DOHH2 (cell line): ENCODE measurements around the gene NKAIN2.

Experiments
- H3F3A ChIP-seq: fragments of 200-600 bp; sonication (generic), shearing (Covaris generic); 2 replicates; pipeline ENCODE4 v1.6.0; 2016; ENCODE audit warnings: antibody characterized with exemption, mild to moderate bottlenecking; ENCODE audit not compliant: control insufficient read depth, insufficient read depth
- H3K27ac ChIP-seq: fragments of 200-600 bp; sonication (generic); 2 replicates; pipeline ENCODE4 v1.5.1; 2014; ENCODE audit warnings: low read depth, mild to moderate bottlenecking, low read length, moderate library complexity
- H3K27me3 ChIP-seq: fragments of 200-600 bp; sonication (generic); 2 replicates; pipeline ENCODE4 v1.6.1; 2014; ENCODE audit warnings: mild to moderate bottlenecking, low read length, mixed read lengths; ENCODE audit not compliant: control insufficient read depth
- H3K36me3 ChIP-seq: fragments of 200-600 bp; sonication (generic); 2 replicates; pipeline ENCODE4 v1.6.1; 2014; ENCODE audit warnings: mild to moderate bottlenecking, low read length, moderate library complexity, mixed read lengths; ENCODE audit not compliant: control insufficient read depth
- H3K4me1 ChIP-seq: fragments of 200-600 bp; sonication (generic); 2 replicates; pipeline ENCODE4 v1.6.1; 2014; ENCODE audit warnings: mild to moderate bottlenecking, low read length, mixed read lengths; ENCODE audit not compliant: control insufficient read depth
- H3K4me2 ChIP-seq: fragments of 200-600 bp; sonication (generic); 2 replicates; pipeline ENCODE4 v1.6.0; 2014; ENCODE audit warnings: mild to moderate bottlenecking, low read length, moderate library complexity
- H3K4me3 ChIP-seq: fragments of 200-600 bp; sonication (generic); 2 replicates; pipeline ENCODE4 v1.5.1; 2014; ENCODE audit warnings: mild to moderate bottlenecking, low read length, mixed read lengths
- H3K79me2 ChIP-seq: fragments of 200-600 bp; sonication (generic); 2 replicates; pipeline ENCODE4 v1.6.1; 2014; ENCODE audit warnings: mild to moderate bottlenecking, low read length, mixed read lengths; ENCODE audit not compliant: control insufficient read depth
- H3K9me2 ChIP-seq: fragments of 200-600 bp; sonication (generic); replicated peaks from 2 replicates; pipeline ENCODE4 v1.6.1; 2014; ENCODE audit warnings: mild to moderate bottlenecking, low read length, mixed read lengths; ENCODE audit not compliant: control insufficient read depth
- H3K9me3 ChIP-seq: fragments of 200-600 bp; sonication (generic); 2 replicates; pipeline ENCODE4 v1.6.1; 2014; ENCODE audit warnings: antibody characterized with exemption, low read length, mixed read lengths; ENCODE audit not compliant: control insufficient read depth, insufficient read depth
- H4K20me1 ChIP-seq: fragments of 200-600 bp; sonication (generic); 2 replicates; pipeline ENCODE4 v1.6.0; 2014; ENCODE audit warnings: low read depth, mild to moderate bottlenecking, antibody characterized with exemption, low read length, moderate library complexity; ENCODE audit not compliant: control insufficient read depth, insufficient read depth
- EZH2phosphoT487 ChIP-seq: fragments of 200-600 bp; sonication (generic); IDR thresholded peaks from 2 replicates; pipeline ENCODE4 v1.6.1; 2017; ENCODE audit warnings: borderline replicate concordance, mild to moderate bottlenecking, antibody characterized with exemption, low read length, moderate library complexity, mixed read lengths
- TF ChIP-seq, protein P1 (sequence below): fragments of 200-600 bp; sonication (generic); IDR thresholded peaks from one replicate; pipeline ENCODE4 v1.5.1; 2014; ENCODE audit warnings: antibody characterized with exemption, mild to moderate bottlenecking, low read depth, low read length; ENCODE audit not compliant: poor library complexity, severe bottlenecking

Gene NKAIN2

DNA sequence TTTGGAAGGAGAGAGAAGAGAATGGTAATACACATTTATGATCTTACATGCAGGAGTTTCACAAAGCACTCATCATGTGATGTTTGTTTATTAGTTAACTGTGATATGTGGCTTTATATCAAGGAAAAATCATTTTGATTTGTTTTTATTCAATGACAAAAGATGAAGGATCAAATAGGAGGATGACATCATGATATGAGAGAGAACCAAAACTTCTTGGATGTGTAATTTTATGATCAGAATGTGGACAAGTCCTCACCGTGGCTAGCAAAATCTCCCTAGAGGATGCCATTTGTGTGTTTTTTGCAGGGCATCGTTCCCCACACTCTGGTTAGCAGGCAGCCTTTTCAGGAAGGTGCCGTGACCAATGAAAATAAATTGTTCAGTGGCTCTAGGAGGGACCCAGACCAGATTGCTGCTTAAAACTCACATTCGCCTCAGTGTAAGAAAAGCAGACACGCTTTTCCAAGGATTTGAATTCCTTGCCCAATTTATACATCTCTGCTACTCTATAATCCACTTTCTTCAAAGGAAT is 552.7 kb downstream of the NKAIN2 start:
- H3F3A ChIP-seq = no peaks in the 10 kb centered on the region
- TF ChIP-seq, protein P1, sequence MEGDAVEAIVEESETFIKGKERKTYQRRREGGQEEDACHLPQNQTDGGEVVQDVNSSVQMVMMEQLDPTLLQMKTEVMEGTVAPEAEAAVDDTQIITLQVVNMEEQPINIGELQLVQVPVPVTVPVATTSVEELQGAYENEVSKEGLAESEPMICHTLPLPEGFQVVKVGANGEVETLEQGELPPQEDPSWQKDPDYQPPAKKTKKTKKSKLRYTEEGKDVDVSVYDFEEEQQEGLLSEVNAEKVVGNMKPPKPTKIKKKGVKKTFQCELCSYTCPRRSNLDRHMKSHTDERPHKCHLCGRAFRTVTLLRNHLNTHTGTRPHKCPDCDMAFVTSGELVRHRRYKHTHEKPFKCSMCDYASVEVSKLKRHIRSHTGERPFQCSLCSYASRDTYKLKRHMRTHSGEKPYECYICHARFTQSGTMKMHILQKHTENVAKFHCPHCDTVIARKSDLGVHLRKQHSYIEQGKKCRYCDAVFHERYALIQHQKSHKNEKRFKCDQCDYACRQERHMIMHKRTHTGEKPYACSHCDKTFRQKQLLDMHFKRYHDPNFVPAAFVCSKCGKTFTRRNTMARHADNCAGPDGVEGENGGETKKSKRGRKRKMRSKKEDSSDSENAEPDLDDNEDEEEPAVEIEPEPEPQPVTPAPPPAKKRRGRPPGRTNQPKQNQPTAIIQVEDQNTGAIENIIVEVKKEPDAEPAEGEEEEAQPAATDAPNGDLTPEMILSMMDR = no peak
- TF ChIP-seq EZH2phosphoT487 = no peak
- no peaks in the 10 kb centered on the region for H3K9me2 ChIP-seq
- H3K4me2 ChIP-seq = no peak overlapping the region
- no peaks in the 10 kb centered on the region for H3K27me3 ChIP-seq
- H3K79me2 ChIP-seq = no peaks in the 10 kb centered on the region
- no peaks in the 10 kb centered on the region for H3K36me3 ChIP-seq
- H3K27ac ChIP-seq = no peak overlapping the region
- no peak overlapping the region for H3K4me3 ChIP-seq
- H4K20me1 ChIP-seq = no peaks in the 10 kb centered on the region
- H3K9me3 ChIP-seq = no peaks in the 10 kb centered on the region
- H3K4me1 ChIP-seq = no peaks in the 10 kb centered on the region

GRCh38 chr6:124356811-124357210 is 553.1 kb downstream of the NKAIN2 start:
- Histone ChIP-seq H3K36me3 (no peaks in the 10 kb centered on the region), H3K9me3 (no peaks in the 10 kb centered on the region), H3F3A (no peaks in the 10 kb centered on the region), H3K4me1 (no peaks in the 10 kb centered on the region), H3K4me2 (no peak overlapping the region), H3K4me3 (no peak overlapping the region), H3K27me3 (no peaks in the 10 kb centered on the region), H3K27ac (no peak overlapping the region), H3K79me2 (no peaks in the 10 kb centered on the region), H4K20me1 (no peaks in the 10 kb centered on the region), H3K9me2 (no peaks in the 10 kb centered on the region)
- no peak for TF ChIP-seq EZH2phosphoT487
- TF ChIP-seq, protein P1 = no peak

- H4K20me1 ChIP-seq = no peaks in the 10 kb centered on the region
These were observed 564.5 kb downstream of the NKAIN2 start for GRCh38 chr6:124368131-124368530.

More at GRCh38 chr6:124368131-124368530, 564.5 kb downstream of the NKAIN2 start:
- H3K4me1 ChIP-seq = no peaks in the 10 kb centered on the region
- H3K4me2 ChIP-seq = no peak overlapping the region
- TF ChIP-seq, protein P1 = no peak
- no peak for TF ChIP-seq EZH2phosphoT487
- H3K9me2 ChIP-seq = no peaks in the 10 kb centered on the region
- H3F3A ChIP-seq = no peaks in the 10 kb centered on the region
- H3K4me3 ChIP-seq = no peak overlapping the region
- H3K79me2 ChIP-seq = no peaks in the 10 kb centered on the region
- H3K9me3 ChIP-seq = no peaks in the 10 kb centered on the region
- no peak overlapping the region for H3K27ac ChIP-seq
- H3K27me3 ChIP-seq = no peaks in the 10 kb centered on the region
- no peaks in the 10 kb centered on the region for H3K36me3 ChIP-seq
